ENCODE measurements around the gene ASCC1.
"Not testable (repeated sequence)": the region's sequence is repeated elsewhere in the genome, so short reads cannot be mapped to it uniquely, and the experiment has no call there.

The ASCC1 gene

DNA sequence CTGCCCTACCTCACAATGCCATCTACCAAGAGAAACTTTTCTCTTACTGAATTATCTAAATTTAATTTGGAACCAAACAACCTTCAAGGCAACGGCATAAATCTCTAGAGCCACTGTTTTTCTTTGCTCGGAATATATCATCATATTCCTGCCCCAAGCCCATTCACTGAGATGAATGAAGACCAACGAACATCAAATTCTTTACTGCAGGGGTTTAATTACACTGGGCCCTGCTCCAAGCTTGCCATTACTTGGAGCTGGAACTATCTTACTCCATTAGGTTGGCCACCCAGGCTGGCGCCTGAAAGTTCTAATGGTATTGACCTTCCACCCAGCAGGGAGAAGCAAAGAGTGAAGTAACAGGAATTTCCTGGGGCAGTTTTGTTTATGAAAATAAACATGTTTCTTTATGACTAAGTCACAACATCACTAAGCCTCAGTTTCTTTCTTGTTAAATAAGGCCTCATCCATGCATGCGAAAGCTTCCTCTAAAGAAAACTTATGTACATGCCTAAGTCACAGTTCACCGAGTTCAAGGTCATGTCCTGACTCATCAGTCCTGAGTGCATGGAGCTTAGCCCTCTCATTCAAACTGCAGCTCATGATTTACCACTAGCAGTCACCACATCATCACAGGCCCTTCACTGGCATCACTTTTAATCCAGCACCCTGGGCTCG lies 42.3 kb downstream of the ASCC1 start:
- H3K27ac ChIP-seq, result peak overlapping the region; percentile 45

DNA sequence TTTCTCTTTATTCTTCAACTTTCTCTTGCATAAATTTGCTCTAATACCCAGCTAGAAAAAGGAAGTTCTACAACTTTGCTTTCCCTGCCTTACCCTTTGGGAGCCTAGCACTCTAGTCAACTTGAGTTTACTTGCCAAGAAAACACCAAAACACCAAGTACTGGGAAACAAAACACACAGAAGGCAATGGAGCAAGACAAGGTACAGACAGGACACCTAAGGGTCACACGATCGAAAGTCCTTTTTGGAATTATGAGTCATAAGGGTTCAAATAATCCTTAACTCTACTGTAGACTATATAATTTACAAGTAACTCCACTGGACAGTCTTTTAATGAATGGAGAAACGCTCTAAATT lies 42.8 kb downstream of the ASCC1 start:
- no peak for DNase-seq (ENCODE audit: low read depth, low spot score)
- H3K27ac ChIP-seq, result peak overlapping the region; percentile 45

More for the DNA sequence above, 42.3 kb downstream of the ASCC1 start:
- DNase-seq (ENCODE audit: low read depth, low spot score), result no peak

DNA sequence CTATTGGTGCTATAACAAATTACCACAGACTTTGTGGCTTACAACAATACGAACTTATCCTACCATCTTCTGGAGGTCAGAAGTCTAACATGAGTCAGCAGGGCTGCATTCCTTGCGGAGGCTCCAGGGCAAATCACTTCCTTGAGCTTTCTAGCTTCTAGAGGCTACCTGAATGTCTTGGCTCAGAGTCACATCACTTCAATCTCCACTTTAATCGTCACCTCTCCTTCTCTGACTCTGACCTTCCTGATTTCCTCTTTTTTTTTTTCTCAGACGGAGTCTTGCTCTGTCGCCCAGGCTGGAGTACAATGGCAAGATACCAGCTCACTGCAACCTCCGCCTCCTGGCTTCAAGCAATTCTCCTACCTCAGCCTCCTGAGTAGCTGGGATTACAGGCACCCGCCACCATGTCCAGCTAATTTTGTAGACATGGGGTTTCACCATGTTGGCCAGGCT lies 44.9 kb downstream of the ASCC1 start:
- peak; percentile 86 for DNase-seq (ENCODE audit: low read depth, low spot score)
- peak overlapping the region; percentile 77 for H3K27ac ChIP-seq

DNA sequence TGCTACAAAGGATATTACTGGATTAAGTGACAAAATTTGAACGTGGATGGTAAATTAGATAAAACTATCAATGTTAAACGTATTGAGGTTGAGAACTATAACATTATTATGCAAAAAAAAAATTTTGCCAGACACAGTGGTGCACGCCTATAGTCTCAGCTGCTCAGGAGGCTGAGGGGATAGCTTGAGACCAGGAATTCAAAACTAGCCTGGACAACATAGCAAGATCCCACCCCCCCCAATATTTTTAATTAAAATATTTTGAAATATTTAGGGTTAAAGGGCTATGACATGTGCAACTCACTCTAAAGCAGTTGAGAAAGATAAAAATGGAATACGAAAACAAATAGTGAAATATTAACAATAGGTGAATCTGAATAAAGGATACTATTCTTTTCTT lies 45.3 kb downstream of the ASCC1 start:
- H3K27ac ChIP-seq, result peak overlapping the region; percentile 77

DNA sequence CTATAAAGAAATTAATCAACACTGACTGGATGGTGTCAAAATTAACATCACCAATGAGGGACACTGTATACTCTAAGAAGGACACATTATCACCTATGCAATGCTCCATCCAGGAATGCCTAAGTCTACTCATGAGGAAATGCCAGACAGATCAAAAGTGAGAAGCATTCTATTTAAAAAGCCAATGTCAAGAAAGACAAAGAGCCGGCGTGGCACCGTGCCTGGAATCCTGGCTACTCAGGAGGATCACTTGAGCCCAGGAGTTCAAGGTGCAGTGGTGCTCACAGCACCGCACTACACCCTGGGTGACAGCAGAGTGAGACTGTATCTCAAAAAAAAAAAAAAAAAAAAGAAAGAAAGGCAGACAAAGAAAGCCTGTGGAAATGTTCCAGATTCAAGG lies 45.8 kb downstream of the ASCC1 start:
- no peak for DNase-seq (ENCODE audit: low read depth, low spot score)
- peak overlapping the region; percentile 77 for H3K27ac ChIP-seq

More for the DNA sequence above, 45.3 kb downstream of the ASCC1 start:
- DNase-seq (ENCODE audit: low read depth, low spot score), result no peak

DNA sequence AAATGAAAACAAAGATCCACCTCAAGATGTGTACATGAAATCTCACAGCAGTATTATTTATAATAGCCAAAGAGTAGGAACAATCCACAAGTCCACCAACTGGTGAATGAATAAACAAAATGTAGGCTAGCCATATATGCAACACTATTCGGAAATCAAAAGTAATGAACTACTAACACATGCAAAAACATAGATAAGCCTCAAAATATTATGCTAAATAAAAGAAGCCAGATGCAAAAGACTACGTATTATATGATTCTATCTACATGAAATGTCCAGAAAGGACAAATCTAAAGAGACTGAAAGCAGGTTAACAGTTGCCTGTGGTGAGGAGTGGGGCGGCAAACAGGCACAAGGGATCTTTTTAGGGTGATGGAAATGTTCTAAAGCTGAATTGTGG lies 49.0 kb downstream of the ASCC1 start:
- no peak for DNase-seq (ENCODE audit: low read depth, low spot score)
- no peak overlapping the region for H3K27ac ChIP-seq

DNA sequence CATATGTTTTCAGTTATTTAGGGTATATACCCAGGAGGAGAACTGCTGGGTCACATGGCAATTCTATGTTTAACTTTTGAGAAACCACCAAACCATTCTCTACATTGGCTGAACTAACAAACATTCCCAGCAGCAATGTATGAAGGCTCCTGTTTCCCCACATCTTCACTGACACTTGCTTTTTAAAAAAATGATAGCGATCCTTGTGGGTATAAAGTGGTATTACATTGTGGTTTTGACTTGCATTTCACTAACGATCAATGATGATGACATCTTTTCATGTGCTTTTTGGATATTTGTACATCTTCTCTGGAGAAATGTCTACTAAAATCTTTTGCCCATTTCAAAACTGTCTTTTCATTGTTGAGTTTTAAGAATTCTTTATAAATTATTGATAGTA lies 51.5 kb downstream of the ASCC1 start:
- DNase-seq (ENCODE audit: low read depth, low spot score), result no peak

DNA sequence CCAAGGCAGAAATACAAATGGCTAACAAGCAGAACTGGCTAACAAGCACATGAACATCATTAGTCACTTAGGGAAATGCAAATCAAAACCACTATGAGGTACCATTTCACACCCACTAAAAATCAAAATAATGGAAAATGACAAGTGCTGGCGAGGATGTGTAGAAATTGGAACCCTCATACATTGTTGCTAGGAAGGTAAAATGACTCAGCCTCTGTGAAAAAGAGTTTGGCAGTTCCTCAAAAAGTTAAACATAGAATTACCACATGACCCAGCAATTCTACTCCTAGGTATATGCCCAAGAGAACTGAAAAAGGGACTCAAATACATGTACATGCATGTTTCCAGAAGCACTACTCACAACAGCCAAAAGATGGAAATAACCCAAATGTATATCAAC lies 53.1 kb downstream of the ASCC1 start:
- peak; percentile 70 for DNase-seq (ENCODE audit: low read depth, low spot score)
- peak overlapping the region; percentile 37 for H3K27ac ChIP-seq

More for the DNA sequence above, 51.5 kb downstream of the ASCC1 start:
- no peak overlapping the region for H3K27ac ChIP-seq

DNA sequence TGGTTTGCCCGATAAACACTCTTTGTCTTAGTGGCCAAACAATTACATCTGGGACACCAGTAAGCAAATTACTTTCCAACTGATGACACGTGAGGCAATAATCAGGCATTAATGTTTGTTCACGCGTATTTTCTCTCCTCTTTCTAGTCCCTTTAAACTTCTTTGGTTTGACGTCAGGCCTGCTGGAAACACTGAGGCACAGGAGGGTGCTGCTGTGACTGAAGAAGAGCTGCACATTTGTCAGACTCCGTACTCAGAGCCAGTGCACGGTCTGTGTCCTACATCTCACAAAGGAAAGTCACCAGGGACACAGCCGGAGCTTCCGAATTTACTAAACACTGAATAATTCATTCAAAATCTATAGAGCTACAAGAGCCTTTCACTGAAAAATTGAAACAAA lies 57.9 kb downstream of the ASCC1 start:
- no peak for DNase-seq (ENCODE audit: low read depth, low spot score)
- H3K27ac ChIP-seq, result no peak overlapping the region

DNA sequence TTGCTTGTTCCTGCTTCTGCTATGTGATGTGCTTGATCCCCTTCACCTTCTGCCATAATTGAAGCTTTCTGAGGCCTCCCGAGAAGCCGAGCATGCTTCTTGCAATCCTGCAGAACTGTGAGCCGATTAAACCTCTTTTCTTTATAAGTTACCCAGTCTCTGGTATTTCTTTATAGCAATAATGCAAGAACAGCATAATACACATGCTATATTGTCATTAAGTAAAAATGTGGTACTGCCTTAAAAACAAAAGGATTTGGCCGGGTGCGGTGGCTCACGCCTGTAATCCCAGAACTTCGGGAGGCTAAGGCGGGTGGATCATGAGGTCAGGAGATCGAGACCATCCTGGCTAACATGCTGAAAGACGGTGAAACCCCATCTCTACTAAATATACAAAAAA lies 59.9 kb downstream of the ASCC1 start:
- no peak overlapping the region for H3K27ac ChIP-seq
- DNase-seq (ENCODE audit: low read depth, low spot score), result no peak

DNA sequence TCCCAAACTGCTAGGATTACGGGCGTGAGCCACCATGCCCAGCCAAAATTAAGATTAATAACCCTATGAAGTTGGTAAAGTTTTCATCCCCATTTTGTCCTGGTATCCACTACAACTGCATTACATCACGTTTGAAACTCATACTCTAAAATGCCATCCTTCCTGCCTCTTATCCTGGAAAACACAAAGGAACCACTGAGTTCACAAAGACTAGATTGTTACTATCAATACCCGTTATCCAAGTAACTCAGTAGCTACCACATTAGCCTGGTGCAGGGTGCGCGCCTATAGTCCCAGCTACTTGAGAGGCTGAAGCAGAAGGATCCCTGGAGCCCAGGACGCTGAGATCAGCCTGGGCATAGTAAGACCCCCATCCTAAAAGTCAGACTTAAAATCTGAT lies 63.8 kb downstream of the ASCC1 start:
- H3K27ac ChIP-seq, result no peak overlapping the region
- no peak for DNase-seq (ENCODE audit: low read depth, low spot score)

DNA sequence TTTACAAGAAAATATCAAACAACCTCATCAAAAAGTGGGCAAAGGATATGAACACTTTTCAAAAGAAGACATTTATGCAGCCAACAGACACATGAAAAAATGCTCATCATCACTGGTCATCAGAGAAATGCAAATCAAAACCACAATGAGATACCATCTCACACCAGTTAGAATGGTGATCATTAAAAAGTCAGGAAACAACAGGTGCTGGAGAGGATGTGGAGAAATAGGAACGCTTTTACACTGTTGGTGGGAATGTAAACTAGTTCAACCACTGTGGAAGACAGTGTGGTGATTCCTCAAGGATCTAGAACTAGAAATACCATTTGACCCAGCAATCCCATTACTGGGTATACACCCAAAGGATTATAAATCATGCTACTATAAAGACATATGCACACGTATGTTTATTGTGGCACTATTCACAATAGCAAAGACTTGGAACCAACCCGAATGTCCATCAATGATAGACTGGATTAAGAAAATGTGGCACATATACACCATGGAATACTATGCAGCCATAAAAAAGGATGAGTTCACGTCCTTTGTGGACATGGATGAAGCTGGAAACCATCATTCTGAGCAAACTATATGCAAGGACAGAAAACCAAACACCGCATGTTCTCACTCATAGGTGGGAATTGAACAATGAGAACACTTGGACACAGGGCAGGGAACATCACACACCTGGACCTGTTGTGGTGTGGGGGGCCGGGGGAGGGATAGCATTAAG lies 65.2 kb downstream of the ASCC1 start:
- not testable (repeated sequence) for DNase-seq (ENCODE audit: low read depth, low spot score); H3K27ac ChIP-seq

DNA sequence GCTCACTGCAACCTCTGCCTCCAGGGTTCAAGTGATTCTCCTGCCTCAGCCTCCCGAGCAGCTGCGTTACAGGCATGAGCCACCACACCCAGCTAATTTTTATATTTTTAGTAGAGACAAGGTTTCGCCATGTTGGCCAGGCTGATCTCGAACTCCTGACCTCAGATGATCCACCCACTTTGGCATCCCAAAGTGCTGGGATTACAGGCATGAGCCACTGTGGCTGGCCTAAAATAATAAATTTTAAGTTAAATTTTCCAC lies 68.8 kb downstream of the ASCC1 start:
- not testable (repeated sequence) for DNase-seq (ENCODE audit: low read depth, low spot score); H3K27ac ChIP-seq

DNA sequence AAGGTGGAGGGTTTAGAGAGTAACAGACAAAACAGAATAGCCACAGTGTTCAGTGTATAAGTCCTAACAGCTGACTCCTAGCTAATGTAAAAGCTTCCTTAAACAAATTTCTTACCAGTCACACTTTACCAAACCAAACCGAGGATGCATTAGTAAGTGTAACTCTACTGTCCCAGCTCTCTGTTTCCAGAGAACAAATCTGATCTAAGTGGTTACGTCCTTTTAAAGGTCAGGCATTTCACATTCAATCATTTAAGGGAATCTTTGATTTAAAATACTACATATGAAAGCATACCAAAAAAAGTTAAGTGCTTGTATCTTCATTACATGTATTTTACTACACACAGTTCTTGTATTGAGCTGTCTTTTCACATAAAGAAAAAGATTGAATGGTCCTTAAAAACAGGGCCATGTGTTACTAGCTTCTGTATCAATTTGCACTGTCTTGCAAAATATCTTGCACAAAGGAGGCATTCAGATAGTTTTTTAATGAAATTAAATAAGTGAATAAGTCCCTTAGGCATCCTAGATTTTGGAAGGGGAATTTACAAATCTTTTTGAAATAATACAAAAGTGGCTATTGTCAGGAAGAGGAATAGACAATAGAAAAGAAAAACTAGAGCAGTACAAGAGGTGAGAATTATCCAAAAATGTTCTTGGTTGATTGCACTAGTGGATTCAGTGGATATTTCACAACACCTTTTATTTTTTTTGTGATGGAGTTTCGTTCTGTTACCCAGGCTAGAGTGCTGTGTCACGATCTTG lies 69.3 kb downstream of the ASCC1 start:
- DNase-seq (ENCODE audit: low read depth, low spot score), result no peak
- H3K27ac ChIP-seq, result no peak overlapping the region

DNA sequence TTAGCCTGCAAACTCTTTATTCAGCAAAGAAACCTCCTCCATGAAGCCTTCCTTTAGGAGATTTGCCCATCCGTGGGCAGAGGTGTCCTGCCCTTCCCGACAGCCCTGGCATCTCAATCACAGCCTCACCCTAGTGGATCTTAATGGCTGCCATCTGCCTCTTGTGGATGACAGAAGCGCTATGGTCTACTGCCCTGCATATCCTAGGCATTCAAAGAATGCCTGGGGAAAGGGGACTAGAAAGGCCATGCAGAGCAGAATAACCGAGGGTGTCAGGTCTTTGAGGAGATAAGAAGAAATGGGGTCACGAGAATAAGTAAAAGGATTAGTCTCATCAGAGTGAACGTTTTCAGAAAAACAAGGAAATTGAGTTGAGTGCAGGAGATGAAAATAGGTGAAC lies 70.0 kb downstream of the ASCC1 start:
- H3K27ac ChIP-seq, result no peak overlapping the region
- no peak for DNase-seq (ENCODE audit: low read depth, low spot score)

DNA sequence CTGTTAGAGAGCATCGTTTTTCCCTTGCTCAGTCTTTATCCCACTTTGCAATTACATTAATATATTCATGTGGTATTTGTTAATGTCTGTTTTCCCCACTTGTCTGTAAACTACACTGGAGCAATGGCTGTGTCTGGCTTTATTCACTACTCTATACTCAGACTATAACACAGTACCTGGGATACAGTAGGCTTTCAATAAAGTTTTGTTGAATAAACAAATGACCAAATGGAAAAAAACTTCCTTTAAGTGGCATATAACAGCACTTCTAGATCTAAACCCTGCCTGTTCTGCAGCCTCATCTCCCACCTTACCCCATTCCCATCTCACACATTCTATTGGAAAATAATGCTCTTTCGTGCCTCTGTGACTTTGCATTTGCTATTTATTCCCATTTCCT lies 70.4 kb downstream of the ASCC1 start:
- H3K27ac ChIP-seq, result no peak overlapping the region

DNA sequence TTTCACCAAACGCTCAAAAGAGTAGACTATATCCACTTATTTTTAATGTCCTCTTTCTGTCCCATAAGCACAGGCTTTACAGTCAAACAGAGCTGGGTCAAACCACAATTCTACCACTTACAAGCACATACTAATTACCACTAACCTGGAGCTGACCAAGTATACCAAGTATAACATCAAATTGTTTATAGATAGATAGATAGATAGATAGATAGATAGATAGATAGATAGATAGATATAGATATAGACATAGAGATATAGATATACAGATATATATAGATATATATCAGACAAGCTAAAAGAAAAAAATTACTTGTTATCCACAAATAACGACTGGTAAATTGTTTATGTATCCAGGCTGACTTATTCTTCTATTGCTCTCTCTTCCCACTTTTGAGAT lies 75.2 kb downstream of the ASCC1 start:
- no peak overlapping the region for H3K27ac ChIP-seq
- DNase-seq (ENCODE audit: low read depth, low spot score), result no peak

More for the DNA sequence above, 70.4 kb downstream of the ASCC1 start:
- no peak for DNase-seq (ENCODE audit: low read depth, low spot score)

DNA sequence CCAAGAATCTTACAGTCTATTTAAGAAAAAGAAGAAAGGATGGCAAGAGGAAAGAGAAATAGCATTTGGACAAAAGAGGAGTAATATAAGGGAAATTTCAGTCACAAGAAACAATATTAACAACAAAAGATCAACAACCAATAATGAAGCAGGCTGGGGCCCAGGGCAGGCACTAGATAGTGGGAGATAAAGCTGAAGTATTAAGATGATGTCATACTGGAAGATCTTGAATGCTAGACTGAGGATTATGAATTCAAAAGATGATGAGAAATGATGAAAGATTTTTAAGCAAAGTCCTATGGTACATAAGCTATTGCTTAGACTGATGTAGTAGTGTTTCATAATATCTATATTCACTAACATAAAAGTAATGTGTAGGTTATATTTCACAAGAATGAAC lies 75.9 kb downstream of the ASCC1 start:
- H3K27ac ChIP-seq, result no peak overlapping the region
- DNase-seq (ENCODE audit: low read depth, low spot score), result no peak

DNA sequence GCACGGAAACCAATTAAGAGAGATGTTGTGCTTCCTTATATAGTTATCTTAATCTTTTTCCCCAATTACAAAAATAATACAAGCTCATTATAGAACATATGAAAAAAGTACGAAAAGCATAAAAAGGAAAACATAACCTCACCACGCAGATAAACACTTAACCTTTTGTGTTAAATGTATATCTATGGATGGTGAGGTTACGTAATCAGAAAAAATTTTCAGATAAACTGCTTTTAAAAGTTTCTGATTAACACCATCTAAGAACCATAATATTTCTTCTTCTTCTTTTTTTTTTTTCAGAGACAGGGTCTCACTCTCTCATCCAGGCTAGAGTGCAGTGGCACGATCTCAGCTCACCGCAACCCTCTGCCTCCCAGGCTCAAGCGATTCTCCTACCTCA lies 78.5 kb downstream of the ASCC1 start:
- DNase-seq (ENCODE audit: low read depth, low spot score), result no peak
- no peak overlapping the region for H3K27ac ChIP-seq

DNA sequence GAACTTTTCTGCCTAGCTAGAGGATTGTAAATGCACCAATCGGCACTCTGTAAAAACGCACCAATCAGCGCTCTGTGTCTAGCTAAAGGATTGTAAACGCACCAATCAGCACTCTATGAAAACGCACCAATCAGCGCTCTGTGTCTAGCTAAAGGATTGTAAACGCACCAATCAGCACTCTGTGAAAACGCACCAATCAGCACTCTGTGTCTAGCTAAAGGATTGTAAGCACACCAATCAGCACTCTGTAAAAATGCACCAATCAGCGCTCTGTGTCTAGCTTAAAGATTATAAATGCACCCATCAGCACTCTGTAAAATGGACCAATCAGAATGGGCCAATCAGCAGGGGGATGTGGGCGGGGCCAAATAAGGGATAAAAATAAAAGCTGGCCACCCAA lies 79.9 kb downstream of the ASCC1 start:
- H3K27ac ChIP-seq; DNase-seq (ENCODE audit: low read depth, low spot score): not testable (repeated sequence)

Data from epithelial cell of prostate (primary cell).